ENCODE measurements around the gene HAUS2. TPM values are rescaled to one million over a fixed set of nuclear protein-coding genes. Genes with fewer than 3 reads are reported as not detected.

Gene HAUS2
- polyA plus RNA-seq, 2 of the 4 experiments (the other 2 are of a cell fraction): 15.7 to 31.0 TPM

DNA sequence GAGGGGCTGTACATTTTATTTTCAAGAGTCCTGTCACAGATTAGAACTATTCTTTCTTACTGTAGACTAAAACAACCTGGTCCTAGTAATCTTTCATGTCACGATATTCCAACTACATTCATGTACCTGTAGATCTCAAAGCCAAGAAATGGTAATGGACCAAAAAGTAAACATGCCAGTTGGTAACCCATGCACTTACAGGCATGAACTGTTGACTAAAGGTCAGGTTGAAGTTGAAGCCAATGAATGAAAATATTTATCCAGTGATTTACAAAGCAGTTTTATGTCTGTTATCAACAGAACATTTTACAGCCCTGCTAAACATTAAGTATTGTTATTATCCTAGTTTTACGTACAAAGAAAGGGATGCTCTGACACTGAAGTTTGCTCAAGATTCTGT lies 25.3 kb upstream of the HAUS2 start:
- DNase-seq (ENCODE audit: low read depth in 1 of 2, low spot score in 1 of 2): no peak
- TF ChIP-seq HOXB13 (CRISPR knock-in tag; IDR thresholded peaks at IDR 0.05; ENCODE audit: low read depth): no peak
- TF ChIP-seq TFCP2L1 (CRISPR knock-in tag; IDR thresholded peaks at IDR 0.05): no peak
- no peak for TF ChIP-seq KDM5A (IDR thresholded peaks at IDR 0.05)
- TF ChIP-seq, protein P1, sequence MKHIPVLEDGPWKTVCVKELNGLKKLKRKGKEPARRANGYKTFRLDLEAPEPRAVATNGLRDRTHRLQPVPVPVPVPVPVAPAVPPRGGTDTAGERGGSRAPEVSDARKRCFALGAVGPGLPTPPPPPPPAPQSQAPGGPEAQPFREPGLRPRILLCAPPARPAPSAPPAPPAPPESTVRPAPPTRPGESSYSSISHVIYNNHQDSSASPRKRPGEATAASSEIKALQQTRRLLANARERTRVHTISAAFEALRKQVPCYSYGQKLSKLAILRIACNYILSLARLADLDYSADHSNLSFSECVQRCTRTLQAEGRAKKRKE (CRISPR knock-in tag; IDR thresholded peaks at IDR 0.05; ENCODE audit: low read depth): no peak
- no peak for TF ChIP-seq FOSL2 (IDR thresholded peaks at IDR 0.05)
- TF ChIP-seq FOSL2 (CRISPR knock-in tag; IDR thresholded peaks at IDR 0.05): no peak
- TF ChIP-seq, protein P2, sequence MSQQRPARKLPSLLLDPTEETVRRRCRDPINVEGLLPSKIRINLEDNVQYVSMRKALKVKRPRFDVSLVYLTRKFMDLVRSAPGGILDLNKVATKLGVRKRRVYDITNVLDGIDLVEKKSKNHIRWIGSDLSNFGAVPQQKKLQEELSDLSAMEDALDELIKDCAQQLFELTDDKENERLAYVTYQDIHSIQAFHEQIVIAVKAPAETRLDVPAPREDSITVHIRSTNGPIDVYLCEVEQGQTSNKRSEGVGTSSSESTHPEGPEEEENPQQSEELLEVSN (IDR thresholded peaks at IDR 0.05; ENCODE audit: borderline replicate concordance, low read depth): no peak
- no peak for TF ChIP-seq JUN (IDR thresholded peaks at IDR 0.05)
- no peak for TF ChIP-seq ZC3H11A (IDR thresholded peaks at IDR 0.05)
- no peak for TF ChIP-seq HOXA7 (CRISPR knock-in tag; IDR thresholded peaks at IDR 0.05)
- TF ChIP-seq GATA3 (IDR thresholded peaks at IDR 0.05; ENCODE audit: borderline replicate concordance): no peak
- no peak for TF ChIP-seq PHF8 (IDR thresholded peaks at IDR 0.05; ENCODE audit: borderline replicate concordance, low read depth)
- H3K4me1 ChIP-seq: no peaks in the 10 kb centered on the region
- no peak overlapping the region for H3K4me2 ChIP-seq
- ChIA-PET CTCF (no interaction called here), POLR2A (no interaction called here)
- no peak overlapping the region for H3K4me3 ChIP-seq
- no peak for FAIRE-seq
- H3K9me3 ChIP-seq: no peaks in the 10 kb centered on the region
- H3K27ac ChIP-seq: no peak overlapping the region
- no peak for ATAC-seq
- 89% methylated on average over 2 of the region's 2 CpGs for WGBS (ENCODE audit: missing lambda C conversion rate)

DNA sequence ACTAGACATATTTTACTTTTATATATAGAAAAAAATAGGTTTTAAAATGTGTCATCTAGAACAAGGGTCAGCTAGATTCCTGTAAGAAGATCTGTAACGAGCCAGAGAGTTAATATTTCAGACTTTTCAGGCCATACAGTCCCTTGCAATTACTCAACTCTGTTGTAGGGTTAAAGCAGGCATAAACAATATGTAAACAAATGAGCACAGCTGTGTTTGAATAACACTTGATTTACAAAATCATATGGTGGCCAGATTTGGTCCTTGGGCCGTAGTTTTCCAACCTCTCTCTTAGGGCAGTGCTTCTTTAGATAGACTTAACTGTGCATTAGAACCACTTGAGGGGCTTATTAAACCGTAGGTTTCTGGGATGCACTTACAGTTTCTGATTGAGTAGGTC lies 19.7 kb upstream of the HAUS2 start:
- Histone ChIP-seq H3K27ac (no peak overlapping the region), H3K4me2 (no peak overlapping the region), H3K4me1 (no peaks in the 10 kb centered on the region), H3K4me3 (no peak overlapping the region), H3K9me3 (no peaks in the 10 kb centered on the region)
- WGBS (ENCODE audit: missing lambda C conversion rate): 89% methylated on average over 3 of the region's 3 CpGs
- POLR2A ChIA-PET: no interaction called here
- DNase-seq (ENCODE audit: low read depth in 1 of 2, low spot score in 1 of 2): no peak
- CTCF ChIA-PET: interaction anchor here (0.6 kb wide), 2 partner anchors 9 to 117 kb away, joined by 3 read pairs; no protein-coding TSS in a partner anchor
- FAIRE-seq: no peak
- no peak for TF ChIP-seq TFCP2L1 (CRISPR knock-in tag; IDR thresholded peaks at IDR 0.05)
- ATAC-seq: no peak

DNA sequence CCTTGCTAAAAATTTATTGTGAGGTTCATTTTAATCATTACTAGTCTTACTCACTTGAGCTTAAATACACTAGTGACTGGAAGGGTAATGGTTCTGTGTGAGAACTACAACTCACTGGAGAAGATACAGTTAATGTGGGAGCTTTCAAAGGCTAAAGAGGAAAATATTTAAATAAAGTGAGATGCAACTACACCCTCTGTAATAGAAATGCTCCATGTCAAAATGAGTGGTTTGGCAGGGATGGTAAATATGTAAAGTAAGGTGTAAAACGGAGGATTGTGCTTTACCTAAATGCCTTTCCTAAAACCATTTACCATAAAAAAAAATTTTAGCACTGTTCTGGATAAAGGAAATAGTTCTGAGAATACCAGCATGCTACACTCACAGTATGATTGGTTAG lies 15.4 kb upstream of the HAUS2 start:
- WGBS (ENCODE audit: missing lambda C conversion rate): 77% methylated on average over 1 of the region's 1 CpG
- CTCF ChIA-PET: interaction anchor here (0.7 kb wide), 1 partner anchor 204 kb away, joined by 3 read pairs; no protein-coding TSS in a partner anchor
- TF ChIP-seq, protein P3, sequence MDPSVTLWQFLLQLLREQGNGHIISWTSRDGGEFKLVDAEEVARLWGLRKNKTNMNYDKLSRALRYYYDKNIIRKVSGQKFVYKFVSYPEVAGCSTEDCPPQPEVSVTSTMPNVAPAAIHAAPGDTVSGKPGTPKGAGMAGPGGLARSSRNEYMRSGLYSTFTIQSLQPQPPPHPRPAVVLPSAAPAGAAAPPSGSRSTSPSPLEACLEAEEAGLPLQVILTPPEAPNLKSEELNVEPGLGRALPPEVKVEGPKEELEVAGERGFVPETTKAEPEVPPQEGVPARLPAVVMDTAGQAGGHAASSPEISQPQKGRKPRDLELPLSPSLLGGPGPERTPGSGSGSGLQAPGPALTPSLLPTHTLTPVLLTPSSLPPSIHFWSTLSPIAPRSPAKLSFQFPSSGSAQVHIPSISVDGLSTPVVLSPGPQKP (IDR thresholded peaks at IDR 0.05; ENCODE audit: low read depth, low read length): no peak
- no peak for TF ChIP-seq EHMT2 (IDR thresholded peaks at IDR 0.05; ENCODE audit: low read depth)
- no peak for TF ChIP-seq FOSL2 (IDR thresholded peaks at IDR 0.05)
- TF ChIP-seq FOSL2 (CRISPR knock-in tag; IDR thresholded peaks at IDR 0.05): no peak
- TF ChIP-seq, protein P4, sequence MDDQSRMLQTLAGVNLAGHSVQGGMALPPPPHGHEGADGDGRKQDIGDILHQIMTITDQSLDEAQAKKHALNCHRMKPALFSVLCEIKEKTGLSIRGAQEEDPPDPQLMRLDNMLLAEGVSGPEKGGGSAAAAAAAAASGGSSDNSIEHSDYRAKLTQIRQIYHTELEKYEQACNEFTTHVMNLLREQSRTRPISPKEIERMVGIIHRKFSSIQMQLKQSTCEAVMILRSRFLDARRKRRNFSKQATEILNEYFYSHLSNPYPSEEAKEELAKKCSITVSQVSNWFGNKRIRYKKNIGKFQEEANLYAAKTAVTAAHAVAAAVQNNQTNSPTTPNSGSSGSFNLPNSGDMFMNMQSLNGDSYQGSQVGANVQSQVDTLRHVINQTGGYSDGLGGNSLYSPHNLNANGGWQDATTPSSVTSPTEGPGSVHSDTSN (IDR thresholded peaks at IDR 0.05): no peak
- no peak for TF ChIP-seq TFCP2L1 (CRISPR knock-in tag; IDR thresholded peaks at IDR 0.05)
- TF ChIP-seq RARB (CRISPR knock-in tag; IDR thresholded peaks at IDR 0.05): no peak
- TF ChIP-seq, protein P5, sequence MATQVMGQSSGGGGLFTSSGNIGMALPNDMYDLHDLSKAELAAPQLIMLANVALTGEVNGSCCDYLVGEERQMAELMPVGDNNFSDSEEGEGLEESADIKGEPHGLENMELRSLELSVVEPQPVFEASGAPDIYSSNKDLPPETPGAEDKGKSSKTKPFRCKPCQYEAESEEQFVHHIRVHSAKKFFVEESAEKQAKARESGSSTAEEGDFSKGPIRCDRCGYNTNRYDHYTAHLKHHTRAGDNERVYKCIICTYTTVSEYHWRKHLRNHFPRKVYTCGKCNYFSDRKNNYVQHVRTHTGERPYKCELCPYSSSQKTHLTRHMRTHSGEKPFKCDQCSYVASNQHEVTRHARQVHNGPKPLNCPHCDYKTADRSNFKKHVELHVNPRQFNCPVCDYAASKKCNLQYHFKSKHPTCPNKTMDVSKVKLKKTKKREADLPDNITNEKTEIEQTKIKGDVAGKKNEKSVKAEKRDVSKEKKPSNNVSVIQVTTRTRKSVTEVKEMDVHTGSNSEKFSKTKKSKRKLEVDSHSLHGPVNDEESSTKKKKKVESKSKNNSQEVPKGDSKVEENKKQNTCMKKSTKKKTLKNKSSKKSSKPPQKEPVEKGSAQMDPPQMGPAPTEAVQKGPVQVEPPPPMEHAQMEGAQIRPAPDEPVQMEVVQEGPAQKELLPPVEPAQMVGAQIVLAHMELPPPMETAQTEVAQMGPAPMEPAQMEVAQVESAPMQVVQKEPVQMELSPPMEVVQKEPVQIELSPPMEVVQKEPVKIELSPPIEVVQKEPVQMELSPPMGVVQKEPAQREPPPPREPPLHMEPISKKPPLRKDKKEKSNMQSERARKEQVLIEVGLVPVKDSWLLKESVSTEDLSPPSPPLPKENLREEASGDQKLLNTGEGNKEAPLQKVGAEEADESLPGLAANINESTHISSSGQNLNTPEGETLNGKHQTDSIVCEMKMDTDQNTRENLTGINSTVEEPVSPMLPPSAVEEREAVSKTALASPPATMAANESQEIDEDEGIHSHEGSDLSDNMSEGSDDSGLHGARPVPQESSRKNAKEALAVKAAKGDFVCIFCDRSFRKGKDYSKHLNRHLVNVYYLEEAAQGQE (IDR thresholded peaks at IDR 0.05): no peak
- no peak for TF ChIP-seq KDM5A (IDR thresholded peaks at IDR 0.05)
- no peak for TF ChIP-seq RCOR1 (IDR thresholded peaks at IDR 0.05; ENCODE audit: low read depth, low read length)
- TF ChIP-seq PHF8 (IDR thresholded peaks at IDR 0.05; ENCODE audit: borderline replicate concordance, low read depth): no peak
- ATAC-seq (no peak), DNase-seq (ENCODE audit: low read depth in 1 of 2, low spot score in 1 of 2) (no peak), FAIRE-seq (no peak)
- H3K4me3 ChIP-seq: no peak overlapping the region
- H3K27ac ChIP-seq: no peak overlapping the region
- no peaks in the 10 kb centered on the region for H3K9me3 ChIP-seq
- H3K4me2 ChIP-seq: no peak overlapping the region
- POLR2A ChIA-PET: no interaction called here
- H3K4me1 ChIP-seq: no peaks in the 10 kb centered on the region

Data from A549 (cell line).